Effector memory CD4-positive, alpha-beta T cell (primary cell): Measurements from ENCODE around the gene NXN.

Experiments
- DNase-seq, 3 donors: peaks; one replicate each; pipeline ENCODE4 v3.0.0-alpha.2; 2020
- H3K27ac ChIP-seq: 2 replicates; pipeline ENCODE4 v1.7.0; 2013; ENCODE audit warnings: mild to moderate bottlenecking, low read length, moderate library complexity; ENCODE audit not compliant: insufficient read depth, poor library complexity, severe bottlenecking
- H3K27me3 ChIP-seq: replicated peaks from 2 replicates; pipeline ENCODE4 v1.7.0; 2013; ENCODE audit warnings: mild to moderate bottlenecking, low read length; ENCODE audit not compliant: insufficient read depth, control insufficient read depth, poor library complexity, severe bottlenecking
- H3K36me3 ChIP-seq: 2 replicates; pipeline ENCODE4 v1.7.0; 2013; ENCODE audit warnings: mild to moderate bottlenecking, low read length, moderate library complexity; ENCODE audit not compliant: control insufficient read depth, insufficient read depth
- H3K4me1 ChIP-seq: 2 replicates; pipeline ENCODE4 v1.7.0; 2013; ENCODE audit warnings: low read length, mild to moderate bottlenecking; ENCODE audit not compliant: control insufficient read depth, insufficient read depth, poor library complexity, severe bottlenecking
- H3K4me3 ChIP-seq: 2 replicates; pipeline ENCODE4 v1.7.0; 2013; ENCODE audit warnings: low read length, low read depth, mild to moderate bottlenecking; ENCODE audit not compliant: insufficient read depth, poor library complexity, severe bottlenecking
- H3K9me3 ChIP-seq: 2 replicates; pipeline ENCODE4 v1.7.0; 2013; ENCODE audit warnings: mild to moderate bottlenecking, low read length, moderate library complexity; ENCODE audit not compliant: control insufficient read depth

The NXN gene

DNA sequence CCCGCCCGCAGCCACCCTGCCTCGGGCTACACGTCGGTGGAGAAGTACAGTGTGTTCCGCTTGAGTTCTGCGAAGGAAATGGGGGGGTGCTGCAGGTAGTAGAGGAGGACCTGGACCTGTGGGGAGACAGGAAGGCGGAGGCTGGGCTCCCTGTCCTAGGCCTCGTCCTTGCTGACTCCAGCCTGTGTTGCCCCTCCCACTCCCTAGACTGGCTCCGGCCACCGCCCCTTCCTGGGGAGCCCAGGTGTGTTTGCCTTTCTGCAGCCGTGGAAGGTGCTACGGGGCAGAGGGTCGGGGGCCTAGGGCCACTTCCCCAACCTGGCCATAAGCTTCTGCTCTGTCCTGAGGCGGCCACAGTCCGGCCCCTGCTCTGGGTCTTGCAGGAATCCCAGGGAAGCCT is 26.5 kb upstream of the NXN start:
- Histone ChIP-seq H3K4me1 (no peaks in the 10 kb centered on the region), H3K27me3 (no peaks in the 10 kb centered on the region), H3K27ac (no peak overlapping the region), H3K9me3 (no peaks in the 10 kb centered on the region), H3K36me3 (peaks cover 83% of the 10 kb centered on the region), H3K4me3 (no peak overlapping the region)
- no peak for DNase-seq

DNA sequence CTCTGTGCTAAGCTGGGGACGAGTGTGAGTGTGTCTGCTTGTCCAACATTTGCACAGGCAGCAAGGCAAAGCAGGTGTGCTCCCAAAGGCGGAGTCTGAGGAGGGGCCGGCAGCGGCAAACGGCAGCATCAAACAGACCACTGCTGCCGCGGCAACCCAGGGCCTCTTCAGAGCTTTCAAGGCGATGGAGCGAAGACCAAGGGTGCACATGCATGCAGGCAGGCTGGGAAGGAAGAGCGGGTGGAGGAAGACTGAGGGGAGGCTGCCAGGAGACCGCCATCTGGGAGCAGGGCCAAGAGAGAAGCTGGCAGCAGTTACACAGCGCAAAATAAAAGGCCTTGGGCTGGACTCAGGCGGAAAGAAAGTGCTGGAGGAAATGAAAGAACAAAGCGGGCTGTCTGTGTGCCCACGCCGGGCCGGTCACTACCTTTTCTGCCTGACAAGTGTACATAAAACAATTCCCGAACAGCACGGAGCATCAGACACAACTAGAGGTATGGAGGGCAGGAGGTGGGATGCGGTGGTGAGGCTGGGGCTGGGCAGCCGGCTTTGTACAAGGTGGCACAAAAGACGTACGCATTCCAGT is 25.9 kb upstream of the NXN start:
- H3K9me3 ChIP-seq, result no peaks in the 10 kb centered on the region
- H3K27ac ChIP-seq, result peak overlapping the region; percentile 7
- no peak for DNase-seq
- H3K4me3 ChIP-seq, result no peak overlapping the region
- no peaks in the 10 kb centered on the region for H3K4me1 ChIP-seq
- H3K36me3 ChIP-seq, result peaks cover 82% of the 10 kb centered on the region
- H3K27me3 ChIP-seq, result no peaks in the 10 kb centered on the region

DNA sequence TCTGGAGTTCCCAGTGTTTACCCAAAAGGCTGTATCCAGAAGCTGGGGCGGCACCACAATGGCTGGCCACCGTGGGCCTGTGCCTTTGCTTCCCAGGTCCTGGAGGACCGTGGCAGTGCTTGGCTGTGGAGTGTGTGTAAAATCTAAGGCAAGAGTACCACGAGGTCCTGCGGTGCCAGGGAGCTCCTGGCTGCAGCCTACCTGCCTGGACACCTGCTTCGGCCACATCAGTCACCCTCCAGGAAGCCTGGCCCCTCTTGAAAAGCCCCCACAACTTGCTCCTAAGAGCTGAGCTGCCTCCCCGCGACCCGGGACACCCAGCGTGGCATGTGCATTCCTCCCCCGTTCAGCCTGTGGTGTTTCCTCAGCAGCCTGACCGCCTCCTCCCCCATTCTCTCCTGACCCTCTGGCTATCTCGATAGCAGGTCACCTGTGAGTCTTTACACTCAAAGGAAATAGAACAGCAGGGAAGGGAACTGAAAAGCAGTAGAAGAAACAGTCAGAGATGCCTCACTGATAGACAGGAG is 25.3 kb upstream of the NXN start:
- no peaks in the 10 kb centered on the region for H3K27me3 ChIP-seq
- no peaks in the 10 kb centered on the region for H3K9me3 ChIP-seq
- H3K27ac ChIP-seq, result no peak overlapping the region
- H3K4me3 ChIP-seq, result no peak overlapping the region
- no peak for DNase-seq
- peaks cover 82% of the 10 kb centered on the region for H3K36me3 ChIP-seq
- no peaks in the 10 kb centered on the region for H3K4me1 ChIP-seq

DNA sequence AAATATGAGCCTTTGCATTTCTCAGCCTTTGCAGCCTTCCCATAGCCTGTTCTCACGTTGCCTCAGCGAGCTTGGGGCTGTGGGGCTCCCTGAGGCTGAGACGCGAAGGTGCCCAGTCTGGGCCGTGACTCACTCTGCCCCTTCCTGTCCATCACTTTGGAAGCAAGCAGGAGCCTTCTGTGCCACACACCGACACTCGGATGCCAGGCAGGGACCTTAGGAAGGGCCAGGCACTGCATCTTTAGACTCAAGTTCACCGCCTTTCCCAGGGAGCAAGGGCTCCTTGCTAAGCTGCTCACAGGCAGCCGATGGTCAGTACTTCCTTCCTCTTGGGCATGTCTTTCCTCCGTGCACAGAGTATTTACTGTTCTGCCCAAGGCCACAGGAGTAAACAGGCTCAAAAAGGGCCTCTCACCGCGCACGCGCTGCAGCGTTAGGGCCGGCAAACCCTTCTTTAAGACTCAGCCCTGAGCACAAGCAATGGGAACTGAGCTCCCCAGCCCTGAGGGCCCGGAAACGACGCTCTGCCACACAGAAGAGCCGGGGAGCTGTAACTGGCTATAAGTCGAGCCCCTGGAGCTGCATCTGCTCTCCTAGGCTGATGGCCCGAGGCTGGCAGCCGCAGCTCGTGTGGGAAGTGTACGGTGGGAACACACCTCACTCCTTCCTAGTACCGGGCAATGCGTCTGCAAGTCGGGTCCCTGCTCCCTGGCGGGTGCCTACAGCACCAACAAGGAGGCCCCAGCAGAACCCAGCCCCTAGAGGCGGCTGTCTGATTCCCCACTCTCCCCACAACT is 24.6 kb upstream of the NXN start:
- no peak for DNase-seq
- H3K27ac ChIP-seq, result no peak overlapping the region
- H3K9me3 ChIP-seq, result no peaks in the 10 kb centered on the region
- H3K27me3 ChIP-seq, result no peaks in the 10 kb centered on the region
- H3K4me3 ChIP-seq, result no peak overlapping the region
- no peaks in the 10 kb centered on the region for H3K4me1 ChIP-seq
- H3K36me3 ChIP-seq, result peaks cover 76% of the 10 kb centered on the region

DNA sequence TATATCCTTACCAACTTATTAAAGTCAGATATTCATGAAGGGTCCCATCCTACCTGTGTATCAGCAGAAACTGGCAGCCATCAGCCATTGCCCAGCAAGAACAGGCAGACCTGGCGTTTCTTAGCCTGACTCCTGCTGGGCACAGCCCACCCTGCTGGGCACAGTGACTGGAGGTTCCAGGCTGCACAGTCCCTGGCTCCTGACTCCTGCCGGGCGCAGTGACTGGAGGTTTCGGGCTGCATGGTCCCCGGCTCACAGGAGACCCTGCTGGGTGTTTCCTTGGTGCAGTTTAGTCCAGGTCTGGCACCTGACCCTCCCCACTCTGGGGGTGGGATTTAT is 24.0 kb upstream of the NXN start:
- DNase-seq, result no peak
- peaks cover 70% of the 10 kb centered on the region for H3K36me3 ChIP-seq
- no peaks in the 10 kb centered on the region for H3K4me1 ChIP-seq
- H3K27me3 ChIP-seq, result no peaks in the 10 kb centered on the region
- H3K27ac ChIP-seq, result no peak overlapping the region
- H3K9me3 ChIP-seq, result no peaks in the 10 kb centered on the region
- H3K4me3 ChIP-seq, result no peak overlapping the region

DNA sequence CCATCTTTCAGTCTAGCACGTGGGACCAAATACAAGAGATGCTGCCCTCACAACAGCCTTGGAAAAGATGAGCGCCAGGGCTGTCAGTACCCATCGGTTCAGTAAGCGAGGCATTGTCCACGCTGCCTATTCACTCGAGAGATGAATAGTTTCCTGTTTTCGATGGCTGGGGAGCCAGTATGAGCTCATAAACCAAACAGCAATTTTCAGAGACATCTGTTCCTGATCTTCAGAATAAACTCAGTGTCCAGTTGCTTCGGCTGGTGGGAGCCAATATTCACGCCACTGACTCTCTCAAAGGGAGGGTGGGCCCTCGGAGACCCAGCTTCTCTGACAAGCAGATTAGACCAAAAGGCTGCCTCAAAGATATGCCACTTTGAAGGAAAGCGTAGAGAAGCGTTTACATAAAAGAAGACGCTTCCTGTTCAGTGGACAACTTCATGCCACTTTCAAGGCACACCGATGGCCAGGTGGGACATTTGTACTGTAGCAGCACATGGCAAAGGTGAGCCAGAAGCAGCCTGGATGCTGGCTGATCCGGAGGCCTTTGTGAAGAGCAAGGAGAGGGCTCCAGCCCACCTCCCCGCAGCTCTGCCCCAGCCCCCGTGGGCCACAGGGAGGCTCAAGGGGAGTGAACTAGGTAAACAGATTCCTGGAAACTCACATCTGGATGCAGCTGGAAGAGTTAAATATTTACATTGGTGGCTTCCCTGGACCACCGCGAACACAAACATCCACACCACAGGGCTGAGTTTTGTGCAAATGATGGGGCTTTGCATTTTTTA is 23.4 kb upstream of the NXN start:
- Histone ChIP-seq H3K36me3 (peaks cover 64% of the 10 kb centered on the region), H3K27ac (no peak overlapping the region), H3K9me3 (no peaks in the 10 kb centered on the region), H3K4me1 (peaks cover 2% of the 10 kb centered on the region), H3K4me3 (no peak overlapping the region), H3K27me3 (no peaks in the 10 kb centered on the region)
- DNase-seq, result no peak

DNA sequence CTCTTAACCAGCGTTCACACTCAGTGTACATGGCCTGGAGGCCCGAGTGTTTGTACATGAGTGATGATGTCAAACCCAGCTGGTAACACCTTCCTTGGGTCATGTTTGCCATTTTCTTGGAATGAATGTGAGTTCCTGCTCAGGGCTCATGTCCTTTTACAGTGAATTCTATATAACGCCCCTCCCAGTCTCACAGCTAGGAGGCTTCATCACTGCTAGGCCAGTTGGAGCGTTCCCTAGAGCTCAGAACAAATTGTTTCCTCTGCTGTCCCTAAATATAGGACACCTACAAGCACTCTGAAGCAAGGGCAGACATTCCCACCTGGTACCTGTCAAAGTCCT is 22.8 kb upstream of the NXN start:
- Histone ChIP-seq H3K36me3 (peaks cover 58% of the 10 kb centered on the region), H3K4me3 (no peak overlapping the region), H3K9me3 (no peaks in the 10 kb centered on the region), H3K27me3 (no peaks in the 10 kb centered on the region), H3K4me1 (peaks cover 6% of the 10 kb centered on the region), H3K27ac (no peak overlapping the region)
- no peak for DNase-seq

DNA sequence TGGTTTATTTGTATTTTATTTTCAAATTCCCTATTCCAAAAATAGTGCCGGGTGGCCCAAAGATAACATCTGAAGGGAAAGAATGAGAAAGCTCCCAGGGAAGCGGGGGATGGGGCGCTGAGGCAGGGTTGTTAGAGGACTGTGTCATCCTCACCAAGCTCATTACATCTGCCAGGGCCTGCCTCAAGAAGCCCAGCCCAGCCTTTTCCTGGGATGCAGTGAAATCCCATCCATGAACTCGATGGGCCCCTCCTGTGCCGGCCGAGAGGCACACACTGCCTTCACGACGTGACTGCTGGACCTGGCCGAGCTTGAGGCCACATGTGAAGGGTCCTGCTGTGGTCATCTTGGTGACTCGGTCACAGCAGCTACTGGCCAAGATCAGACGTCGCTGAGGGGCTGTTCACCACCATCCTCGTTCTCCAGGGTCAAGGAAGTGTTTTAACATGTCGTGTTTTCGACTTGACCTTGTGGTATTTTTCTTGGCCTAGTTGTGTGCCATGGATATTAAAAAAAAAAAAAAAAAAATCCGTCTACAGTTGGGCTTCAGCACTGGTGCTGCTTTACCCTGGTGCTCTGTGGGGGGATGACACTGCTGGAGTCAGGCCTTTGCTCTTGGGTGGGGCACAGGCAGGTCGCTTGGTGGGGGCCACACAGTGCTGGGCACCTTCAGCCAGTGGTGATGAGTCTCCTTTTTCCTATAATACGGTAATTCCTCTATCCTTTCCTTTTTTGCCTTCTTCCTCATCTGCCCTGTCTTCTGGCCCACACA is 22.2 kb upstream of the NXN start:
- Histone ChIP-seq H3K4me3 (no peak overlapping the region), H3K27ac (no peak overlapping the region), H3K9me3 (no peaks in the 10 kb centered on the region), H3K4me1 (peaks cover 6% of the 10 kb centered on the region), H3K36me3 (peaks cover 54% of the 10 kb centered on the region), H3K27me3 (no peaks in the 10 kb centered on the region)
- DNase-seq, result no peak

DNA sequence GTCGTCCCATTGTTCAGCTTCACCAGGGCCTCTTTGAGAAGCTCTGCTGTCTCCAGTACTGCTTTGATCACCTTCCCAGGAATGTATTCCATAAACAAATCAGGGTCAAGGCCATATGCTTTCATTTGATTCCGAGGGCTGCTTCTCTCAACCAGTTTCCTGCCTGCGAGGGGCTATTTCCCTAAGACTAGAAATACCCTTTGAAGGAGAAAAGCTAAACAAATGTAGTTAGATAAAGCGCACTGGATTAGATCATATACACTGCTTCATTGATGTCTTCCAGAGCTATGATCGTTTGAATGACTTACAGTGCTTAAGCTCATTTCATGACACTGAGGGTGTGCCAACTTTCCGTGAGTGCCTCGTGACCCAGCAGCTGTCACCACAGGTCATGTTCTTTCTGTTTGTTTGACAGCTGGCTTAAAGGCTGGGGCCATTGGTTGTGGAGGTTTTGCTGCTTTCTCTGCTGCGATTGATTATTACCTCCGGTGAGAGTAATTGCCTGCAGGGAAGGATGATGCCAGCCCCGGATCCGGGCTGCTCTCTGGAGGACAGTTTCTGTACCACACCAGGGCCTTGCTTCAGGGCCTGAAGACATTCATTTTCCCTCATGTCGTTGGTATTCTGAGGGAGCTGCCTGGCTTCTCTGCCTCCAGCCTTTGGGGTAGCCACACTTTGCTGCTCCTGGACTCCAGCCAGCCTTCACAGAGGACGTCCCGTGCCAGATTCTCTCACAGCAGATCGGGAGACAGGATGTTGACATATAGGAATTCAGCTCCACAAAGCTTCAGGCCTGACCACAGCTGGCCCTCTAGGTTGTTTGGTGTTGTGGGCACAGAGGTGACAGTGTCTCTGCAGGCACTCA is 21.3 kb upstream of the NXN start:
- H3K27ac ChIP-seq, result no peak overlapping the region
- H3K4me3 ChIP-seq, result no peak overlapping the region
- peaks cover 6% of the 10 kb centered on the region for H3K4me1 ChIP-seq
- H3K27me3 ChIP-seq, result no peaks in the 10 kb centered on the region
- no peaks in the 10 kb centered on the region for H3K9me3 ChIP-seq
- no peak for DNase-seq
- H3K36me3 ChIP-seq, result peaks cover 48% of the 10 kb centered on the region
